A549 (cell line): ENCODE data around the gene SYNJ1.

Experiments used
- CHD2 ChIP-seq: fragments of 150-350 bp; IDR thresholded peaks from 2 replicates; pipeline ENCODE4 v1.6.1; 2014; ENCODE audit warnings: low read length; ENCODE audit not compliant: partially characterized antibody
- POLR2A ChIP-seq: IDR thresholded peaks from 2 replicates; pipeline ENCODE4 v1.6.1; 2012; ENCODE audit warnings: mild to moderate bottlenecking, low read length
- RNF2 ChIP-seq: fragments of 200-600 bp; sonication (generic); IDR thresholded peaks from 2 replicates; pipeline ENCODE4 v1.6.1; 2016; ENCODE audit warnings: low read depth, mild to moderate bottlenecking, antibody characterized with exemption, moderate library complexity, borderline replicate concordance
- TF ChIP-seq, protein P1 (sequence below): fragments of >200 bp; sonication (Bioruptor Twin); formaldehyde crosslinking; IDR thresholded peaks from 3 replicates; pipeline ENCODE4 v1.5.1; 2016

GRCh38 chr21:32581732-32582131 is 146.1 kb downstream of the SYNJ1 start:
- TF ChIP-seq CHD2 (no peak), POLR2A (no peak), RNF2 (no peak)
- TF ChIP-seq, protein P1, sequence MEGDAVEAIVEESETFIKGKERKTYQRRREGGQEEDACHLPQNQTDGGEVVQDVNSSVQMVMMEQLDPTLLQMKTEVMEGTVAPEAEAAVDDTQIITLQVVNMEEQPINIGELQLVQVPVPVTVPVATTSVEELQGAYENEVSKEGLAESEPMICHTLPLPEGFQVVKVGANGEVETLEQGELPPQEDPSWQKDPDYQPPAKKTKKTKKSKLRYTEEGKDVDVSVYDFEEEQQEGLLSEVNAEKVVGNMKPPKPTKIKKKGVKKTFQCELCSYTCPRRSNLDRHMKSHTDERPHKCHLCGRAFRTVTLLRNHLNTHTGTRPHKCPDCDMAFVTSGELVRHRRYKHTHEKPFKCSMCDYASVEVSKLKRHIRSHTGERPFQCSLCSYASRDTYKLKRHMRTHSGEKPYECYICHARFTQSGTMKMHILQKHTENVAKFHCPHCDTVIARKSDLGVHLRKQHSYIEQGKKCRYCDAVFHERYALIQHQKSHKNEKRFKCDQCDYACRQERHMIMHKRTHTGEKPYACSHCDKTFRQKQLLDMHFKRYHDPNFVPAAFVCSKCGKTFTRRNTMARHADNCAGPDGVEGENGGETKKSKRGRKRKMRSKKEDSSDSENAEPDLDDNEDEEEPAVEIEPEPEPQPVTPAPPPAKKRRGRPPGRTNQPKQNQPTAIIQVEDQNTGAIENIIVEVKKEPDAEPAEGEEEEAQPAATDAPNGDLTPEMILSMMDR = no peak
